ENCODE results near the gene ARHGAP21. TPM values are rescaled to one million over a fixed set of nuclear protein-coding genes. Genes with fewer than 3 reads are reported as not detected.

The ARHGAP21 gene
- polyA plus RNA-seq, 2 donors: 8.3 to 9.7 TPM

GRCh38 chr10:24574578-24575155 lies 149.0 kb downstream of the ARHGAP21 start:
- WGBS, 2 donors: 82 to 89% methylated on average over 3 of the region's 3 CpGs
- H3K27ac ChIP-seq (ENCODE audit: low read depth in 2 of 2, low read length in 1 of 2): no peak overlapping the region
- H3K4me1 ChIP-seq (ENCODE audit: control insufficient read depth in 2 of 2, insufficient read depth in 2 of 2, low read length in 1 of 2): no peaks in the 10 kb centered on the region
- no peaks in the 10 kb centered on the region for H3K36me3 ChIP-seq (ENCODE audit: control insufficient read depth in 2 of 2, insufficient read depth in 2 of 2, low read length in 1 of 2)
- no peaks in the 10 kb centered on the region for H3K27me3 ChIP-seq (ENCODE audit: control insufficient read depth in 1 of 2, insufficient read depth in 2 of 2, low read length in 2 of 2)
- no peak overlapping the region for H3K4me3 ChIP-seq (ENCODE audit: low read depth in 1 of 2, low read length in 2 of 2)
- H3K9me3 ChIP-seq (ENCODE audit: control insufficient read depth in 2 of 2, insufficient read depth in 1 of 2, low read depth in 1 of 2, low read length in 1 of 2): peaks cover 0 to 2% of the 10 kb centered on the region in 2 donors

GRCh38 chr10:24574161-24574560 lies 149.5 kb downstream of the ARHGAP21 start:
- no peak overlapping the region for H3K27ac ChIP-seq (ENCODE audit: low read depth in 2 of 2, low read length in 1 of 2)
- WGBS, 2 donors: 88% methylated on average over 9 of the region's 9 CpGs
- no peaks in the 10 kb centered on the region for H3K27me3 ChIP-seq (ENCODE audit: control insufficient read depth in 1 of 2, insufficient read depth in 2 of 2, low read length in 2 of 2)
- no peaks in the 10 kb centered on the region for H3K36me3 ChIP-seq (ENCODE audit: control insufficient read depth in 2 of 2, insufficient read depth in 2 of 2, low read length in 1 of 2)
- H3K4me1 ChIP-seq (ENCODE audit: control insufficient read depth in 2 of 2, insufficient read depth in 2 of 2, low read length in 1 of 2): no peaks in the 10 kb centered on the region
- peaks cover 0 to 2% of the 10 kb centered on the region in 2 donors for H3K9me3 ChIP-seq (ENCODE audit: control insufficient read depth in 2 of 2, insufficient read depth in 1 of 2, low read depth in 1 of 2, low read length in 1 of 2)
- H3K4me3 ChIP-seq (ENCODE audit: low read depth in 1 of 2, low read length in 2 of 2): no peak overlapping the region

- no peaks in the 10 kb centered on the region for H3K36me3 ChIP-seq (ENCODE audit: control insufficient read depth in 2 of 2, insufficient read depth in 2 of 2, low read length in 1 of 2)
- no peak overlapping the region for H3K4me3 ChIP-seq (ENCODE audit: low read depth in 1 of 2, low read length in 2 of 2)
- H3K27ac ChIP-seq (ENCODE audit: low read depth in 2 of 2, low read length in 1 of 2): no peak overlapping the region
- no peaks in the 10 kb centered on the region for H3K27me3 ChIP-seq (ENCODE audit: control insufficient read depth in 1 of 2, insufficient read depth in 2 of 2, low read length in 2 of 2)
- no peaks in the 10 kb centered on the region for H3K4me1 ChIP-seq (ENCODE audit: control insufficient read depth in 2 of 2, insufficient read depth in 2 of 2, low read length in 1 of 2)
- H3K9me3 ChIP-seq (ENCODE audit: control insufficient read depth in 2 of 2, insufficient read depth in 1 of 2, low read depth in 1 of 2, low read length in 1 of 2): peaks cover 0 to 2% of the 10 kb centered on the region in 2 donors
- WGBS, 2 donors: 49 to 53% methylated on average over 7 of the region's 7 CpGs
Measured at GRCh38 chr10:24571870-24572450, 151.7 kb downstream of the ARHGAP21 start.

GRCh38 chr10:24570658-24571426 lies 152.8 kb downstream of the ARHGAP21 start:
- Histone ChIP-seq H3K4me1 (ENCODE audit: control insufficient read depth in 2 of 2, insufficient read depth in 2 of 2, low read length in 1 of 2) (no peaks in the 10 kb centered on the region), H3K36me3 (ENCODE audit: control insufficient read depth in 2 of 2, insufficient read depth in 2 of 2, low read length in 1 of 2) (no peaks in the 10 kb centered on the region), H3K9me3 (ENCODE audit: control insufficient read depth in 2 of 2, insufficient read depth in 1 of 2, low read depth in 1 of 2, low read length in 1 of 2) (peaks cover 0 to 2% of the 10 kb centered on the region in 2 donors), H3K27me3 (ENCODE audit: control insufficient read depth in 1 of 2, insufficient read depth in 2 of 2, low read length in 2 of 2) (no peaks in the 10 kb centered on the region), H3K27ac (ENCODE audit: low read depth in 2 of 2, low read length in 1 of 2) (no peak overlapping the region), H3K4me3 (ENCODE audit: low read depth in 1 of 2, low read length in 2 of 2) (no peak overlapping the region)
- 89 to 91% methylated on average over 9 of the region's 9 CpGs for WGBS, 2 donors

GRCh38 chr10:24569828-24570657 lies 153.6 kb downstream of the ARHGAP21 start:
- Histone ChIP-seq H3K27me3 (ENCODE audit: control insufficient read depth in 1 of 2, insufficient read depth in 2 of 2, low read length in 2 of 2) (no peaks in the 10 kb centered on the region), H3K27ac (ENCODE audit: low read depth in 2 of 2, low read length in 1 of 2) (no peak overlapping the region), H3K36me3 (ENCODE audit: control insufficient read depth in 2 of 2, insufficient read depth in 2 of 2, low read length in 1 of 2) (no peaks in the 10 kb centered on the region), H3K9me3 (ENCODE audit: control insufficient read depth in 2 of 2, insufficient read depth in 1 of 2, low read depth in 1 of 2, low read length in 1 of 2) (peaks cover 0 to 2% of the 10 kb centered on the region in 2 donors), H3K4me3 (ENCODE audit: low read depth in 1 of 2, low read length in 2 of 2) (no peak overlapping the region), H3K4me1 (ENCODE audit: control insufficient read depth in 2 of 2, insufficient read depth in 2 of 2, low read length in 1 of 2) (no peaks in the 10 kb centered on the region)
- 82 to 88% methylated on average over 12 of the region's 12 CpGs for whole genome bisulfite sequencing, 2 donors

- peaks cover 0 to 2% of the 10 kb centered on the region in 2 donors for H3K9me3 ChIP-seq (ENCODE audit: control insufficient read depth in 2 of 2, insufficient read depth in 1 of 2, low read depth in 1 of 2, low read length in 1 of 2)
- no peaks in the 10 kb centered on the region for H3K4me1 ChIP-seq (ENCODE audit: control insufficient read depth in 2 of 2, insufficient read depth in 2 of 2, low read length in 1 of 2)
- 88 to 91% methylated on average over 13 of the region's 13 CpGs for WGBS, 2 donors
Measured at GRCh38 chr10:24569330-24569796, 154.3 kb downstream of the ARHGAP21 start.

GRCh38 chr10:24568042-24568441 lies 155.6 kb downstream of the ARHGAP21 start:
- WGBS, 2 donors: 69 to 71% methylated on average over 4 of the region's 4 CpGs

More at GRCh38 chr10:24569330-24569796, 154.3 kb downstream of the ARHGAP21 start:
- no peak overlapping the region for H3K4me3 ChIP-seq (ENCODE audit: low read depth in 1 of 2, low read length in 2 of 2)
- H3K27me3 ChIP-seq (ENCODE audit: control insufficient read depth in 1 of 2, insufficient read depth in 2 of 2, low read length in 2 of 2): no peaks in the 10 kb centered on the region
- no peaks in the 10 kb centered on the region for H3K36me3 ChIP-seq (ENCODE audit: control insufficient read depth in 2 of 2, insufficient read depth in 2 of 2, low read length in 1 of 2)
- H3K27ac ChIP-seq (ENCODE audit: low read depth in 2 of 2, low read length in 1 of 2): no peak overlapping the region

GRCh38 chr10:24561453-24561852 lies 162.2 kb downstream of the ARHGAP21 start:
- no peaks in the 10 kb centered on the region for H3K4me1 ChIP-seq (ENCODE audit: control insufficient read depth in 2 of 2, insufficient read depth in 2 of 2, low read length in 1 of 2)
- H3K4me3 ChIP-seq (ENCODE audit: low read depth in 1 of 2, low read length in 2 of 2): no peak overlapping the region
- no peaks in the 10 kb centered on the region for H3K36me3 ChIP-seq (ENCODE audit: control insufficient read depth in 2 of 2, insufficient read depth in 2 of 2, low read length in 1 of 2)
- H3K27ac ChIP-seq (ENCODE audit: low read depth in 2 of 2, low read length in 1 of 2): no peak overlapping the region
- H3K27me3 ChIP-seq (ENCODE audit: control insufficient read depth in 1 of 2, insufficient read depth in 2 of 2, low read length in 2 of 2): no peaks in the 10 kb centered on the region
- H3K9me3 ChIP-seq (ENCODE audit: control insufficient read depth in 2 of 2, insufficient read depth in 1 of 2, low read depth in 1 of 2, low read length in 1 of 2): peaks cover 0 to 6% of the 10 kb centered on the region in 2 donors
- 58 to 63% methylated on average over 3 of the region's 3 CpGs for WGBS, 2 donors

More at GRCh38 chr10:24568042-24568441, 155.6 kb downstream of the ARHGAP21 start:
- Histone ChIP-seq H3K27ac (ENCODE audit: low read depth in 2 of 2, low read length in 1 of 2) (no peak overlapping the region), H3K36me3 (ENCODE audit: control insufficient read depth in 2 of 2, insufficient read depth in 2 of 2, low read length in 1 of 2) (no peaks in the 10 kb centered on the region), H3K9me3 (ENCODE audit: control insufficient read depth in 2 of 2, insufficient read depth in 1 of 2, low read depth in 1 of 2, low read length in 1 of 2) (peaks cover 0 to 2% of the 10 kb centered on the region in 2 donors), H3K4me1 (ENCODE audit: control insufficient read depth in 2 of 2, insufficient read depth in 2 of 2, low read length in 1 of 2) (no peaks in the 10 kb centered on the region), H3K27me3 (ENCODE audit: control insufficient read depth in 1 of 2, insufficient read depth in 2 of 2, low read length in 2 of 2) (no peaks in the 10 kb centered on the region), H3K4me3 (ENCODE audit: low read depth in 1 of 2, low read length in 2 of 2) (no peak overlapping the region)
